NCI-H2107 treated with DMSO at 0.1 percent for 48 hours (cell line): ENCODE results near the gene ZSCAN32.

Experiments
- DNase-seq: peaks from one replicate; lab custom pipeline; 2025; ENCODE audit not compliant: unreplicated experiment; lab: John Stamatoyannopoulos, UW

ZSCAN32 gene

GRCh38 chr16:3358871-3359270 lies 41.9 kb downstream of the ZSCAN32 start:
- no peak for DNase-seq

GRCh38 chr16:3356118-3356517 lies 44.7 kb downstream of the ZSCAN32 start:
- DNase-seq: no peak

- no peak for DNase-seq
Observed at GRCh38 chr16:3355589-3355988, 45.2 kb downstream of the ZSCAN32 start, which contains the start of gene OR2C1. Gene OR2C1 (plus strand): TSS chr16:3355889. CDS start chr16:3355941, 52 bp downstream.

GRCh38 chr16:3349175-3349574 lies 51.6 kb downstream of the ZSCAN32 start:
- DNase-seq: peak; percentile 68

GRCh38 chr16:3348547-3349167 lies 52.1 kb downstream of the ZSCAN32 start:
- peak; percentile 92 for DNase-seq

- no peak for DNase-seq
Observed at GRCh38 chr16:3347586-3347985, 53.2 kb downstream of the ZSCAN32 start.

- DNase-seq: no peak
Observed at GRCh38 chr16:3346041-3346440, 54.8 kb downstream of the ZSCAN32 start.
